HG02571 (cell line): Measurements from ENCODE around the gene ATP6V1G3.
"Not testable (repeated sequence)": the region's sequence is repeated elsewhere in the genome, so short reads cannot be mapped to it uniquely, and the experiment has no call there.

Experiments used
- ATAC-seq: cut with Tn5 transposase; IDR thresholded peaks from one replicate; pipeline ENCODE4 v1.9.1; 2021; ENCODE audit warnings: mild to moderate bottlenecking, moderate library complexity; ENCODE audit not compliant: unreplicated experiment

The ATP6V1G3 gene, protein sequence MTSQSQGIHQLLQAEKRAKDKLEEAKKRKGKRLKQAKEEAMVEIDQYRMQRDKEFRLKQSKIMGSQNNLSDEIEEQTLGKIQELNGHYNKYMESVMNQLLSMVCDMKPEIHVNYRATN

DNA sequence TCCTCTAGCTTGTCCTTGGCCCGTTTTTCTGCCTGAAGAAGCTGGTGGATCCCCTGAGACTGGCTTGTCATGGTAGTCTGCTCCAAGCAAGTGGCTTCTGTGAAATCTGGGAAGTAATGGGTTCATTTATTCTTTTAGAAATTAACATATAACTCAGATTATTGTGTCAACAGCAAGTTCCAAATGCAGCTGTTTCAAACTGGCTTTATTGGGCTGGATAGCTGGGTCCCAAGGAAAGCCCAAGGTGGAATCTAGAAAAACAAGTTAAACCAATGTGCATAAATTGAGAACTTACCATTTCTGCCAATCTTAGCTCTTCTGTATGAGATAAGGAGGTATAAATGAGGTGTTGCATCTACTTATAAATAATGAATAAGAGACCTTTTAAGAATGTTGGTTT, at the start of gene ATP6V1G3:
Gene ATP6V1G3 (minus strand): TSS at position 101 of the 400 bp plus-strand sequence. CDS start 30 bp downstream, at position 71.
- no peak for ATAC-seq

DNA sequence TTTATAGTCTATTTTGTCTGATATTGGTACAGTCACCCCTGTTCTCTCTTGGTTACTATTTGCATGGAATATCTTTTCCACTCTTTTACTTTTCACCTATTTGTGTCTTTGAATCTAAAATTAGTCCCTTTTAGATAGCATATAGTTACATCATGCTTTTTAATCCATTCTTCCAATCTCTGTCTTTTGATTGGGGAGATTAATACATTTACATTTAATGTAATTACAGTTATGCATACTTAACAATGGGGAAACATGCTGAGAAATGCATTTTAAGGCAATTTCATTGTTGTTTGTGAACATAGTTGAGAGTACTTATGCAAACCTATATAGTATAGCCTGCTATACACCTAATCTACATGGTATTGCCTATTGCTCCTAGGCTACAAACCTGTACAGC, 48.4 kb upstream of the ATP6V1G3 start:
- ATAC-seq, result no peak

DNA sequence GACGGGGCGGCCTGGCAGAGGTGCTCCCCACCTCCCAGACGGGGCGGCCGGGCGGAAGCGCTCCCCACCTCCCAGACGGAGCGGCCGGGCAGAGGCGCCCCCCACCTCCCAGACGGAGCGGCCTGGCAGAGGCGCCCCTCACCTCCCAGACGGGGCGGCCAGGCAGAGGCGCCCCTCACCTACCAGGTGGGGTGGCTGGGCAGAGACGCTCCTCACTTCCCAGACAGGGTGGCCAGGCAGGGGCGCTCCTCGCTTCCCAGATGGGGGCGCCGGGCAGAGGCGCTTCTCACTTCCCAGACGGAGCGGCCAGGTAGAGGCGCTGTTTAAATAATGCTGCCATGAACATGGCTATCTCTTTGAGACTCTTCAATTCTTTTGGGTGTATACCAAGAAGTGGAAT, 43.7 kb upstream of the ATP6V1G3 start:
- ATAC-seq, result no peak

DNA sequence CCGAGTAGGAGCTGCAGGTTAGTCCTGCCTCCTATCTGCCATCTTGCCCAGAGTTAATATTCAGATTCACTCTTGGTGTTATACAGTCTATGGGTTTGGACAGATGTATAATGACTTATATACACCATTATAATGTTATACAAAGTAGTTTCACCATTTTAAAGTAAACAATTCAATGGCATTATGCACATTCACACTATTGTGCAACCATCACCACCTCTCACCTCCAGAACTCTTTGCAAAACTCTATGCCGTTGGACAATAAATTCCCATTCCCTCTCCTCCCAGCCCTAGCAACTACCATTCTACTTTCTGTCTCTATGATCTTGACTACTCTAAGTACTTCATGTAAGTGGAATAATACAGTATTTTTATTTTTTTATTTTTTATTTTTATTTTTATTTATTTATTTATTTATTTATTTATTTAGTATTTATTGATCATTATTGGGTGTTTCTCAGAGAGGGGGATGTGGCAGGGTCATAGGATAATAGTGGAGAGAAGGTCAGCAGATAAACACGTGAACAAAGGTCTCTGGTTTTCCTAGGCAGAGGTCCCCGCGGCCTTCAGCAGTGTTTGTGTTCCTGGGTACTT, 42.8 kb upstream of the ATP6V1G3 start:
- not testable (repeated sequence) for ATAC-seq

DNA sequence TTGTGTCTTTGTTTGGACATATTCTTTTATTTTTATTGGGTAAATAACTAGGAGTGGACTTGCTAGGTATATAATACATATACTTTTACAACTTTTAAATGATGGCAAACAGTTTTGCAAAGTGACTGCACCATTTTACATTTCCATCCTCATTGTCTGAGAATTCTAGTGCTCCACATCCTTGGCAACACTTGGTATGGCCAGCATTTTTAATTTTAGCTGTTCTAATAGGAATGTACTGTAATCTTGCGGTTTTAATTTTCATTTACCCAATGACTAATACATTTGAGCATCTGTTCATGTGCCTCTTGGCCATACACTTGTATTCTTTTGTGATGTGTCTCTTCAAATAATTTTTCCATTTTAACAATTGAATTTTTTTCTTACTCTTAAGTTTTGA, 37.0 kb upstream of the ATP6V1G3 start:
- no peak for ATAC-seq

DNA sequence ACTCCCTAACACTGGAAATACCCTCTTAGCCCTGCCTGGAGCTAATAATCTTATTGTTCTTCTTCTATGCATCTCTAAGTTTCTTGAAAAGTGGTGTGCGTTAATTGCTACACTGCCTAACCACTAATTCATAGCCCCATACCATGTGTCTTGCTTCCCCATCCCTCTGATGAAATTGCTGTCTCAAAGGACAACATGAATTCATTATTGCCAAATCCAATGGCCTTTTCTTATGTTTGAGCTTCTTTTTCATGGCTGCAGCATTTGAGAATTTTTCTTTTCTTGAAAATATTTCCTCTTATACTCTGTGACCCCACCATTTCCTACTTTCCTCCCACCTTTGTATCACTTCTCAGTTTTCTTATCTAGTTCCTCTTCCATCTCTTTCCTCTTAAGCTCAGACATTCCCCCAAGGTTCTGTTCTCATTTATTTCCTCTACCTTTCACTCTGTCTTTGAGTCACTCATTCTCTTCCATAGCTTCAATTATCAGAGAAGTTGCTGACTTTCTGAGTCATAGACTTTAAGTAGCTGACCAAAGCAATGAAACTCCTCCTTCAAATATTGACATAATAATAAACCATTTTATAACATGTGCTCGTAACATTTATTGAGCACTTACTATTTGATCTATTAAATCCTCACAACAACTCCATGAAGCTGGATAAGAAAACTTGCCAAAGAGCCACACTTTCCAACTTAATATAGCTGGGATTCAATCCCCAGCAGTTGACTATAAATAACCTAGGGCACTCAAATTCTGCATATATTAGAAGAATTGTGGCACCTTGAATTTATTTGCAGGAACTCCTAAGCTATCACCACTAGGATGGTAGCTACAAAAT, 35.5 kb upstream of the ATP6V1G3 start:
- peak; percentile 76 for ATAC-seq

DNA sequence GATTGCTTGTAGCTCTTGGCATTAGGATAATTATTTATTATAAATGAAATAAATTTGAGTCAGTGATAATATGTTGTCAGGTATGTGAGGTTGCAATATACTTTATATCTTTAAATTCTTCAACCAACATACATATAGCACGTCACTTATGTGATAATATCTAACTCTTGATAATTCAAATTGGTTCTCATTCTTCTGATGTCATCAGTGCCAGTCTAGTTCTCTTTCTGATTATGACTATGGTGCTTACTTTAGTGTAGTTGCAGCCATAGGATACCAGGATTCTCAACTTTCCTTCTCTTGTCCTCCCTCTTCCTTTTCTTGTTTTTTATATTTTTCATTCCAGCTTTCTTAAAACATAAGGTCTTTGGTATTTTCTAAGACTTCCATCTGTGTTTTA, 34.8 kb upstream of the ATP6V1G3 start:
- ATAC-seq, result no peak

DNA sequence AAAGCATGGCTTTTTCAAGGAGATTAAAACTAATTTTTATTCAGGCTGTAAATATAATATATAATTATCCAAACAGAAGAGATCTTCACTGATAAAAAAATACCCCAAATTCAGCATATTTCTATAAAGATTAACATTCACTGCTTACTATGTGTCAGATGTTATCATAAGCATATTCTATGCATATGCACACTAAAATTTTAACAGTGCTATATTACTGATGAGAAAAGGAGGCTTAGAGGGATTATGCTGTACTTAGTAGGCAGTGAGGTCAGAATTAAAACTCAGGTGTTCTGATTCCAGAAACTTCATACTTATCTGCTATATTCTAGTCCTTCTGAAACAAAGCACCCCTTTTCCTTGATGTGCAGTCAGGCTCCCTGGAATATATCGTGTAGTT, 33.8 kb upstream of the ATP6V1G3 start:
- ATAC-seq, result no peak

DNA sequence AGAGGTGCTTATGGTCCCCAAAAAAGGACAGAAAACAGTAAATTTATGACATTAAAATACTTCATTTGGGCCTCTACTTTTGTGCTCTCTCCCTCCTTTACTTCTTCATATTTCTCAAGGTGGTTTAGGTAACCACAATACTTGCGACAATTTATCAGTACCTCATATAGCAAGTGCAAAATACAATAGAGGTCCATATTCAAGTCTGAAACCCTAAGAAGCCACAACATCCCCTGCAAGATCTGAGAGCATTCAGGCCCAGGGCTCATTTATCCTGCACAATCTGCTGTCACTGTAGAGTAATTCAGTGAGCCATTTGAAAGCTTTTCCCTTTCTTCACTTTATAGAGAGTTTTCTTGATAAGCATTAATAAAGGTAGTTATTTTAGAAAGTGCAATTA, 24.2 kb upstream of the ATP6V1G3 start:
- ATAC-seq, result no peak

DNA sequence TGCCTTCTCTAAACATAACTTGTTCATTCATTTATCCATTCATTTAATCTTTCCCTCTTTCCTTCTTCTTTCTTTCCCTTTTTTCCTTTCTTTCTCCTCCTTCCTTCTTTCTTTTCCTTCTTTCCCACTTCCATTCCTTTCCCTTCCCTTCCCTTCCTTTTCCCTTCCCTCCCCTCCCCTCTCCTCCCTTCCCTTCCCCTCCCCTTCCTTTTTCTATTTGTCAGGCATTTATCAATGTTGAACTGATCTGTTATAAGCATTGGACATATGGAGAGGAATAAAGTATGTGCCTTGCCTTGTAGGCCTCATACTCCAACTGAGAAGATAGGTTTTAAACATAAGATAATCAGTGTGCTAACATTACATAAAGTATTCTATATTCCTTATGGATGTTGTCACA, 23.7 kb upstream of the ATP6V1G3 start:
- no peak for ATAC-seq

DNA sequence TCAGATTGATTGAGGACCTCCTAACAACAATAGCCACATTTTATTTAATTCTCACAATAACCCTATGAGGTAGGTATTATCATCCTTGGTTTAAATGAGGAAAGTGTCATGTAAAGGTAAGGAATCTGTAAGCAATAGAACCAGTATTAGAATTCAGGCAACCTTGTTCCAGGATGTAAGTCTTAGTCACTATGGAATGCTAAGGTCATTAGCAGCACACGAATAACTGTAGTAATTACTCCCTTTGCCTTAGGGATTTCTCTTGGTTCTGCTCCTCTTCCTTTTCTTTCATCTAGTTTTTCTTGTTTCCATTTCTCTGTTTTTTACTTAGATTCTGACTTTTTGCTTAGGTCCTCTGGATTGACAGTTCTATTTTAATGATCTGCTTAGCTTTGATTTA, 23.1 kb upstream of the ATP6V1G3 start:
- ATAC-seq, result no peak

DNA sequence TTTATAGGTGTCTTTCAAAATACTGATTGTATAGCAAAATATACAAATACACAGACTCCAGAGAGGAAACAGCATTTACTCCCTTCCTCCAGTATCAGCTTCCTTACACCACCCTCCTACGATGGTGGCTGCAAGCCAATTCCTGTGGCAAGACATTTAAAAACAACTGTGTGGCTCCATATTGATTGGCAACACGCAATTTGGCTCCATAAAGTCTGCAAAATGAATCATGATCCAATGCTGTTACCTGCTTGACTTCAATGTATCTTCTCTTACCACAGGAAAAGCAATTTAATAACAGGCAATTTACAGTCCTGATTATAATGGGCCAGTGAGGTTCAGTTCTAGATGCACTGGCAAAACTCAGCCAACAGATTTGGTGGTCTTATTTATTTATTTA, 19.7 kb upstream of the ATP6V1G3 start:
- ATAC-seq, result no peak

DNA sequence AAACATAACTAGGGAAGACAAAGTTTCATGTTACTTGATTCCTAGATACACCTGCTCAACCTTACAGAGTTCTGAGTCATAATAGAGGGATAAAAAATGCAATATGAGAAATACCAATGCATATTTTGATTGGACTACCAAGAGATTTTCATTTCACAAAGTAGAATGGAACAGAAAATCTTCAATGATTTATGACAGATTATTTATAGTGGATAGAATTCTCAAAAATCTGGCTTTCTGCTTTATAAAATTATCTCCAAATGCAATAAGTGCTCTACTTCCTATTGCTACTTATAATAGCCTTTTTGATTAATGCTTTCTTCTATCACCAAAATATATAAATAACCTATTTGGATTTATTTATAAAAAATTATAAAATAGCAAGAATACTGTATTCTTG, 18.9 kb upstream of the ATP6V1G3 start:
- ATAC-seq, result no peak

DNA sequence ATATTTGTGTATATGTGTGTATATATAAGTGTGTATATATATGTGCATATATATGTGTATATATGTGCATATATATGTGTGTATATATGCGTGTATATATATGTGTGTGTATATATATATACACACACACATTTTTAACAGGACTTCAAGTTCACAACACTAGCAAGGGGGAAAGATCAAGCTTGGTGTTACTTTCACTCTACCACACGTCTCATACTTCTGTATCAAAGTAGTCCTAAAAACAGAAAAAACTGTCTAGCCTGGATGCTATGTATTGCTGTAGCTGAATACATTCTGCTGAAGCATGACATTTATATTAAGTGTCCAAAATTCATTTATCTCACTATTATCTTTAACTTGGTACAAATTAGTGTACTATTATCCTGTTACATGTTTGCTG, 17.9 kb upstream of the ATP6V1G3 start:
- no peak for ATAC-seq

DNA sequence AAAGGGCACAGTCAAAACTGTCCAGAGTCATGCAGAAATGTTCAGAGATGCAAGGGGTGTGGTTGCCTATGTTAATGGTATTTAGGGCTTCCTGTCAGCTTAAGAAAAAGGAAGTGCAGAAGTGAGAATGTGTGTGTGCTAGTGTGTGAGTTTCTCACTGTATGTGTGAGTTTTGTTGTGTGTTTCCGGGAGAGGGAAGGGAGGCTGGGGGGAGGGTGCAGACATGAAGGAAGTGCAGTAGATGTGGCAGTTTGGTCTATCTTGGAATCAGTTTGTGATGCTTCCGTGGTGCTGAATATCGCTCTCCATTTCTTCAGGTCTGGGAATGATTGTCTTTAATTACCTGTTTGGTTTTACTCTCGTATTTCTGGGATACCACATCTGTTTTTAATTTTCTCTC, 16.5 kb upstream of the ATP6V1G3 start:
- ATAC-seq, result peak; percentile 72

DNA sequence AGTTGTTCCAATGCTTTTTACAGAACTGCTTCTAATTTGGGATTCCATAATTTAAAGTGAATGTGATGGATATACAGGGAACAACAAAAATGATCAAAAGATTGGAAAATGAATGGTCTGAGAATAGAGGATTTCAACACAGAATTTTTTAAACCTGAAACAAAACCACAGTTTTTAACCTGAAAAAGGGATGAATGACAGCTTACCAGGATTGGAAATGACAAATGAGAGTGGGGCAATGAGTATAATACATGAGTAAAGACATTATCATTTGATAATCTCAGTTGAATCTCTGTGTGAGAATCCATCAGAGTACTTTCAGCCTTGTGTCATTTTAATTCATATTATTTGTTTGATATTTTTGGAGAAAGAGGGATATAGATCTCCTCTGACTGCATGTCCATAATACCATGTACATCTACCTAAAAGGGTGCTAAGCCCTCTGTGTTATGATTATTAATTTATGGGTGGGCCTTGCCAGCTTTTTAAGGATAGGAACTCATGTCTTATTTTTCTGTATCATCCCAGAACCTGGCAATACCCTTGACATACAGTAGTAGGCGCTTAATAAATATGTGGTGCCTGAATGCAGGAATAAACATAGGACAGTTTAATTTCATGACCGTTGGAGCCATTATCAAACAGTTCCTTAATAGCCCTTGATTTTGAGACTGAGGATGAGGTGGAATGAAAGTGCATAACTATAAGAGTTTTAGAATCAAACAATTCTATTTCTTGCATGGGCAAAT, 12.4 kb upstream of the ATP6V1G3 start:
- ATAC-seq, result no peak

DNA sequence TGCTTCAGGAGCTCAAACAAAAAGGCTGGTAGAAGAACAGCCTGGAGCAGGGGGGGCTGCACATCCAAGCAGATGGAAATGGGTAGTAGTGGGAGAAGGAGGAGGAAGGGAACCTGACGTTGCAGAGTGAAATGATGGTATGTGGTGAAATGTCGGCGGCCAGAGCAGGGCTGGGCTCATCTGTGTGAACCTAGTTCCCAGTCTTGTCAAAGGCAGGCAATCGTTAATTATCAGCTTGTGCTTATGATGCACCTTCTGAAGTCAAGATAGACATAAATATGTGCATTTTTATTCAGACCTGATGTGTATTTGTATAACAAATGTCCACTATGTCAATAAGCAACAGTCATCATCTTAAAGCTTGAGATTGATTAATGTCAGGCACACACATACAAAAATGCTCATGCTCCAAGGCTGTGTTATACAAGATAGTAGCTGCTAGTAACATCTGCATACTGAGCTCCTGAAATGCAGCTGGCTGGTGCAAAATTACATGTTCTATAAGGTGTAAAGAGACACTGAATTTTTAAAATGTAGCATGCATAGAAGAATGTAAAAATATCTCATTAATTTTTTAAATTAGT, 10.6 kb upstream of the ATP6V1G3 start:
- ATAC-seq, result no peak

DNA sequence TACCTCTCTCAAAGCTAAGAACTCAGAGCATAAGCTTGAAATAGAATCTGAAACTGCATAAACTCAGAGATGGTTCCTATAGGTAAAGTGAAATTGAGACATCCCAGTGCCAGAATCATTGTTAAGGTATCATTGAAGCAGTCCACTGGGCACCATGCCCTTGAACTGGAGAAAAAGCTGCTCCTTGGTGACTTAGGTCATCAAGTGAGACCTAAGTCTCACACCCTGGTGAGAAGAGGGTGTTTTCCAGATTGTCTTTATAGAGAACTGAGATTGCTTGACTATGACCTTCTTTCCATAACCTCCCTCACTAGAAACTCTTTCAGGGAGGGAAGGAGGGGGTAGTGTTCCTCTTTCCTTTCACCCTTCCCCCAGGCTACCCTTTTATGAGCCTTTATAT, 9.4 kb upstream of the ATP6V1G3 start:
- peak; percentile 88 for ATAC-seq

DNA sequence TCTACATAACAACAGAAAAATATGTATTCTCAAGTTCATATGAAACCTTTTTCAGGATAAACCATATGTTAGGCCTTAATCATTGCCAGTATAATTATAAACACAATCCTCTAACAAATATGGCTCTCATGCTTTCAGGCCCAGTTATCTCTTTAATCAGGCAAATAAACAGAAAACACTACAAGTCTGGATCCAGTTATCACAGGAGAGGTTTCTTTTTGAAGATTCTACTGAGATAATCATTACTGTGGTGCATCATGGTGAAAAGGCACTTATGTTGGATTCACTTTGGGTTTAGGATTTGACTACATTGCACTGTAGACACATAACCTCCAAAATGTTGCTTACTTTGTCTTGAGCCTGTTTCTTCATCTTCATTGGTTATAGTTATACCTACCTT, 8.4 kb upstream of the ATP6V1G3 start:
- no peak for ATAC-seq

DNA sequence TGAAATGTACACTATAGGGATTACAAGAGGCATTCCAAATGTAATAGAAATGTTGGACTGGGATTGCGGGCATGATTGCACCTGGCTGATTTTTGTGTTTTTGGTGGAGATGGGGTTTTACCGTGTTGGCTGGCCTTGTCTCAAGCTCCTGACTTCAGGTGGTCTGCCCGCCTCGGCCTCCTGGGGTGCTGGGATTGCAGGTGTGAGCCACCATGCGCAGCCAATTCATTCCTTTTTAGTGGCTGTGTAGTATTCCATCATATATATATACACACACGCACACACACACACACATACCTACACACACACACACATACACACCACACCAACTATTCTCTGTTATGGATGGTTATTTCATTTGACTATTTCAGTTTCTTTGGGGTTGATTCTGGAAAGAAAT, 4.7 kb upstream of the ATP6V1G3 start:
- ATAC-seq, result no peak

DNA sequence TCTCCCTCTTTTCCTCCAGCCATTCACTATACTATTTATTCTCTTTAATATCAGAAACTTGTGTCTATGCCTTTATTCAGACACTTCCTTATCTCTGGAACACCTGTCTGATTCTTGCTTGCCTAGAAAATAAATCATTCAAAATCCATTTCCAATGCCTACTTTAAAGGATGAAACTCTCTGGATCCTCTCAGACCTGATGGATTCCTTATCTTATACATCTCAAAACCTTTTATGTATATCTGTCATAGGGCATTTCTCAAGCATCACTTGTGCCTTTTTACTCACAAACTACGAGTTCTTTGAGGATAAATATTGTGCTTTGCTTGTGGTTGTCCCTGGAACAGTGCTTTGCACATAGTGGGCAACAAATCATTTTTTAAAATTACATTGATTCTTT, 3.8 kb upstream of the ATP6V1G3 start:
- ATAC-seq, result no peak
